HK-2 (cell line): ENCODE results near the gene RANBP1.
A peak's percentile ranks its signal among the peaks of the same experiment; 100 is the strongest.
"Not testable (repeated sequence)": the region's sequence is repeated elsewhere in the genome, so short reads cannot be mapped to it uniquely, and the experiment has no call there.

ENCODE experiments used
- DNase-seq: peaks from one replicate; pipeline ENCODE4 v3.0.0-alpha.2; 2018; ENCODE audit not compliant: unreplicated experiment

The RANBP1 gene

GRCh38 chr22:20151276-20151588 is 35.3 kb downstream of the RANBP1 start:
- no peak for DNase-seq

GRCh38 chr22:20152464-20152890 is 36.6 kb downstream of the RANBP1 start:
- no peak for DNase-seq

GRCh38 chr22:20153945-20154344 is 38.0 kb downstream of the RANBP1 start:
- no peak for DNase-seq

- no peak for DNase-seq
These were observed 38.8 kb downstream of the RANBP1 start for GRCh38 chr22:20154602-20155187.

GRCh38 chr22:20155330-20156041 is 39.6 kb downstream of the RANBP1 start:
- no peak for DNase-seq

GRCh38 chr22:20156042-20156389 is 40.1 kb downstream of the RANBP1 start:
- no peak for DNase-seq

GRCh38 chr22:20156611-20157429 is 40.9 kb downstream of the RANBP1 start:
- DNase-seq = peak; percentile 86

GRCh38 chr22:20157430-20158183 is 41.7 kb downstream of the RANBP1 start:
- no peak for DNase-seq

GRCh38 chr22:20158391-20159036 is 42.6 kb downstream of the RANBP1 start:
- no peak for DNase-seq

GRCh38 chr22:20159076-20159475 is 43.2 kb downstream of the RANBP1 start:
- DNase-seq = no peak

GRCh38 chr22:20159531-20159930 is 43.6 kb downstream of the RANBP1 start:
- not testable (repeated sequence) for DNase-seq

GRCh38 chr22:20160041-20160440 is 44.1 kb downstream of the RANBP1 start:
- no peak for DNase-seq

GRCh38 chr22:20164863-20165262 is 49.0 kb downstream of the RANBP1 start:
- no peak for DNase-seq

GRCh38 chr22:20165421-20165820 is 49.5 kb downstream of the RANBP1 start:
- DNase-seq = no peak

GRCh38 chr22:20165913-20166312 is 50.0 kb downstream of the RANBP1 start:
- DNase-seq = no peak

GRCh38 chr22:20166703-20167102 is 50.8 kb downstream of the RANBP1 start:
- no peak for DNase-seq

GRCh38 chr22:20167643-20168322 is 51.9 kb downstream of the RANBP1 start:
- DNase-seq = no peak

GRCh38 chr22:20169253-20169822 is 53.4 kb downstream of the RANBP1 start:
- DNase-seq = no peak

- no peak for DNase-seq
These were observed 54.3 kb downstream of the RANBP1 start for GRCh38 chr22:20170170-20170569.

- no peak for DNase-seq
These were observed 55.6 kb downstream of the RANBP1 start for GRCh38 chr22:20171288-20172140.
